GM10266 (cell line): ENCODE data around the gene EWSR1.
A peak's percentile ranks its signal among the peaks of the same experiment; 100 is the strongest.

Experiments used
- DNase-seq: peaks from one replicate; pipeline ENCODE4 v3.0.0; 2012; ENCODE audit errors: extremely low spot score
- TF ChIP-seq, protein P1 (sequence below): IDR thresholded peaks from 2 replicates; pipeline ENCODE4 v1.5.1; 2012; ENCODE audit warnings: mild to moderate bottlenecking, low read depth; ENCODE audit not compliant: control insufficient read depth, insufficient read depth; ENCODE audit errors: missing control alignments

Gene EWSR1

DNA sequence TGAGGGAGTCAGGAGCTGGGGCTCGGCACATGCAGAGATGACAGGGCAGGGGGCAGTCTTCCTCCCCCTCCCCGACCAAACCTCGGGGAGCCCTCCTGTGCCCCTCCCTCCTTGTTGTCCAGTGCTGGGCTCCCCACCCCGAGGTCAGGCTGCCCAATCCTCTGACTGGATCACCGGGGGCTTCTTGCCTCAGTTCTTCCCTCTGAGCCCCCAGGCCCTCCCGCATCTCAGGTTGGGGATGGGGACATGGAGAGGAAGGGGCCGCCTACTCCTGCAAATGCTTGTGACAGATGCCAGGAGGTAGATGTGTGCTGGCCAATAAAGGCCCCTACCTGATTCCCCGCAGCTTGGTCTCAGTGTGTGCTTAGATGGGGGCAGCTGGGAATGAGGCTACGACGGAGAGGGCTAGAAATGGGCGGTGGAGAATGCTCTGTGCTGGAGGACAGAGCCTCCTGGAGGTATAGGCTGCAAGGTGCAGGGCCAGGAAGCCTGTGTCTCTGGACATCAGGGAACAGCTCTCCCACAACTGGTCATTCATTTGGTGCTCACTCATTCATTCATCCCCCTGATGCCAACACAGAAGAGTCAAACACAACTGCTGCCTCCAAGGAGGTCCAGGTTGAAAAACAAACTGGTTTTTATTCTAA lies 8.7 kb upstream of the EWSR1 start:
- TF ChIP-seq, protein P1, sequence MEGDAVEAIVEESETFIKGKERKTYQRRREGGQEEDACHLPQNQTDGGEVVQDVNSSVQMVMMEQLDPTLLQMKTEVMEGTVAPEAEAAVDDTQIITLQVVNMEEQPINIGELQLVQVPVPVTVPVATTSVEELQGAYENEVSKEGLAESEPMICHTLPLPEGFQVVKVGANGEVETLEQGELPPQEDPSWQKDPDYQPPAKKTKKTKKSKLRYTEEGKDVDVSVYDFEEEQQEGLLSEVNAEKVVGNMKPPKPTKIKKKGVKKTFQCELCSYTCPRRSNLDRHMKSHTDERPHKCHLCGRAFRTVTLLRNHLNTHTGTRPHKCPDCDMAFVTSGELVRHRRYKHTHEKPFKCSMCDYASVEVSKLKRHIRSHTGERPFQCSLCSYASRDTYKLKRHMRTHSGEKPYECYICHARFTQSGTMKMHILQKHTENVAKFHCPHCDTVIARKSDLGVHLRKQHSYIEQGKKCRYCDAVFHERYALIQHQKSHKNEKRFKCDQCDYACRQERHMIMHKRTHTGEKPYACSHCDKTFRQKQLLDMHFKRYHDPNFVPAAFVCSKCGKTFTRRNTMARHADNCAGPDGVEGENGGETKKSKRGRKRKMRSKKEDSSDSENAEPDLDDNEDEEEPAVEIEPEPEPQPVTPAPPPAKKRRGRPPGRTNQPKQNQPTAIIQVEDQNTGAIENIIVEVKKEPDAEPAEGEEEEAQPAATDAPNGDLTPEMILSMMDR: no peak
- peak; percentile 7 for DNase-seq

DNA sequence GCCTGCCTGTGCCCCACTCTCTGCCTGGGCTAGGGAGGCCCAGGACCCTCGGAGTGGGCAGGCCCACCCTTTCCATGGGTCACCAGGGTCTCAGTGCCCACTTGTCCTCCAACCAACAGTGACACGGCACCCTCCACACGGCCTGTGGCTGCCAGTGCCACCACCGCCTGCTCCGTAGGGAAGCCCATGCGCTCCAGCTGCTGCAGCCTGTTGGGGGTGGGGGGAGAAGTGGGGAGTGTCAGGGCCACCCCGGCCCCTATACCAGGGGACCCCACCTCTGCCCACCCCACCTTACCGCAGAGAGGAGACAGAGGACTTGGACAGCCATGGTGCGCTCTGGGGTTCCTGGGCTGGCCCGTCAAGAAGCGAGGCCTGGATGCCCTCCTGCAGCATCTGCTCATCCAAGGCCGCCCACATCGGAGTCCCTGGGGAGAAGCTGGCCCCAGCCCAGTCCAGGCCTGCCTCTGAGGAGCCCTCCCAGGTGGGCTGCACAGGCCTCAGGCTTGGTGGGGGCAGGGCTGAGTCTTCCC lies 8.0 kb upstream of the EWSR1 start:
- TF ChIP-seq, protein P1: no peak
- DNase-seq: no peak

DNA sequence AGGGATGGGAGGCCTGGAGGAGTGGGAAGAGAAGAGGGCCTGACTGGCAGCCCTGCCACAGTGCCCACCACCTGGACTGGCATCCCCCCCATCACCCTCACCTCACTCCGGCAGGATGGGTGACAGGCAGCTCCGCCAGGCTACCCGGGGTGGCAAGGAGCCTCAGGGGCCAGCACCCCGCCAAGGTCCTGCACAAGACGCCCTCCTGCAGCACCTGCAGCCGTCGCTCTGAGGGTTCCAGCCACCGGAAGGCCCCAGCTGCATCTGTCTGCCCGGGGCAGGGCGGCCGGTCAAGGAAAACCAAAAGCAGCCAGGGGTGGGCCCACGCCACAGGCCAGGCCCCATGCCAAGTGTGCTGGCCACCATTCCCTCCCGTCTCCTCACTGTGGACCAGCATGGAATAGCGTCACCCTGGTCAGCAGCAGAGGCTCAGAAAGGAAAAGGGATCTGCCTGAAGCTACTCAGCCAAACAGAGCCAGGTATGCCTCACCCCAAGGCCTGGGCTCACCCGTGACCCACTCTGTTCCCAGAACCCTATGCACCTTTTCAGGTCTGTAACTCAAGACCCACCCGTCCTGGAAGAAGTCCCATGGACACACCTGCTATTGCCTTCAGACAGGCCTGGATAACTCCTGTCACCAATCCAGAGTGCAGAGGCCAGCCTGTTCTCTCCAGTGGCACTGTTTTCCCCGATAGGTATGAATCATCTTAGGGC lies 7.3 kb upstream of the EWSR1 start:
- TF ChIP-seq, protein P1: no peak
- DNase-seq: no peak

DNA sequence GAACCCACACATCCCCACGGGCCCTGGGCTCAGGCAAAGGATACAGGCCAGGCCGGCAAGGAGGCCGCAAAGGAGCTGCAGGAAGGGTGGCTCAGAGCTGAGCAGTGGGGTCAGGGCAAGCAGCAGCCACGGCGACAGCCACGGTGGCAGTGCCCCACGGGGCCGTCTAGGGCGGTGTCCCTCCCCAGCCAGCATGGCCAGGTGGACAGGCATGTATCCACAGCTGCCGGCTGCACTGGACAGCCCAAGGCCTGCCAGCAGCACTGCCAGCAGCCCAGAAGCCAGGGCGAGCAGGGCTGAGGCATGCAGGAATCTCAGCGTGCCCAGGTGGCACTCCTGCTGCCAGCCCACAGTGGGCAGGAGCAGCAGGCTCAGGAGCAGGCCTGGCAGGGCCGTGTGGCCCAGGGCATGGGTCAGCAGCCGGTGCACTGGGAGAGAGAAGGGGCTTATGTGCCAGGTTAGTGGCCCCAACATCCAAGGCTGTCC lies 4.2 kb upstream of the EWSR1 start:
- TF ChIP-seq, protein P1: no peak
- no peak for DNase-seq

DNA sequence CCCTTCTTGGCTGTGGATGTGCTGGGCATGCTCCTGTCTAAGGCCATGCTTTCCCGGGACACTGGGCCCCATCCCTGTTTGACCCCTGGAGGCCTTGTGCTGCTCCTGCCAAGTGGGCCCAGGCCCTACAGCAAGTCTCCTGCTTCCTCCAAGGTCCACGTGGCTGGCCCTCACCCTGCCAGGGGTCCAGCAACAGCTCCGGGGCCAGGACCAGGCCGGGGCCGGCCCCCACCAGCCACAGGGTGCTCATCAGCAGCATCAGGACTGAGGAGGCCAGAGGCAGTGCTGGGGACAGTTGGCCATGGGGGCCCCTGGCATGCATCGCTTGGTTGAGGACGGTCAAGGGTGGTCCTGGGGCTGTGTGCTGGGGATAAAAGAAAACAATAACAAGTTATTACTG lies 2.8 kb upstream of the EWSR1 start:
- TF ChIP-seq, protein P1: no peak
- no peak for DNase-seq

DNA sequence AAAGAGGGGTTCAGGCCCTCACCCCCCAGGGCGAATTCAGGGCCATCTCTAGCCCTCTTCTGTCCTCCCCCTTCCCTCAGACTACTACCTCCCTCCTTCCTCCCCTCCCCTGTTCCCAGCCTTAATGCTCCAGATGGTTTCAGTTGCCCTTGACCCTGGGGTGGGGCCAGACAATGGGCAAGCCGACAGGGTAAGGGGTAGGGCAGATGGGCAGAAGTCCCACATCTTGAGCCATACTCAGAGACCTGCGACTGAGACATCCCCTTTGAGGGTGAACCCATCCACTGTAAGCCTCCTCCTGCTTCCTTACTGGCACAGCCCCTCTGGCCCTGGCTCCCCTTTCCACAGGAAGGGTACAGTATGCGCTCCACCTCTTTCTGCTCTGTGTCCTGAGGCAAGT lies 2.1 kb upstream of the EWSR1 start:
- no peak for DNase-seq
- TF ChIP-seq, protein P1: no peak
